CD4-positive, alpha-beta T cell treated with Interleukin-4 for 1 hour (primary cell): ENCODE measurements around the gene SDR42E2.
"Not testable (repeated sequence)": the region's sequence is repeated elsewhere in the genome, so short reads cannot be mapped to it uniquely, and the experiment has no call there.

Source experiments
- DNase-seq, 2 donors: peaks; one replicate each; pipeline ENCODE4 v3.0.0-alpha.2; 2020 to 2022

Gene SDR42E2

GRCh38 chr16:22214889-22215288, 52.6 kb downstream of the SDR42E2 start:
- DNase-seq, result no peak

- no peak for DNase-seq
Observed at GRCh38 chr16:22216191-22216831, 54.0 kb downstream of the SDR42E2 start.

- not testable (repeated sequence) for DNase-seq
Observed at GRCh38 chr16:22216832-22217225, 54.5 kb downstream of the SDR42E2 start.

GRCh38 chr16:22217890-22218730, 55.8 kb downstream of the SDR42E2 start:
- peak in 1 of 2 donors; percentile 44 for DNase-seq

GRCh38 chr16:22219389-22220068, 57.2 kb downstream of the SDR42E2 start:
- DNase-seq, result no peak

GRCh38 chr16:22220069-22220440, 57.7 kb downstream of the SDR42E2 start:
- DNase-seq, result no peak

- DNase-seq, result no peak
Observed at GRCh38 chr16:22220714-22221113, 58.4 kb downstream of the SDR42E2 start.

GRCh38 chr16:22222006-22222405, 59.7 kb downstream of the SDR42E2 start:
- DNase-seq, result no peak

- DNase-seq, result no peak
Observed at GRCh38 chr16:22222998-22223397, 60.7 kb downstream of the SDR42E2 start.

- DNase-seq, result no peak
Observed at GRCh38 chr16:22225060-22225459, 62.8 kb downstream of the SDR42E2 start.

- no peak for DNase-seq
Observed at GRCh38 chr16:22229889-22230288, 67.6 kb downstream of the SDR42E2 start.

- DNase-seq, result no peak
Observed at GRCh38 chr16:22232277-22233036, 70.2 kb downstream of the SDR42E2 start.

GRCh38 chr16:22233037-22233372, 70.7 kb downstream of the SDR42E2 start:
- DNase-seq, result no peak

- no peak for DNase-seq
Observed at GRCh38 chr16:22235839-22236745, 73.8 kb downstream of the SDR42E2 start.

- no peak for DNase-seq
Observed at GRCh38 chr16:22239131-22239805, 77.0 kb downstream of the SDR42E2 start.

GRCh38 chr16:22240023-22240710, 77.9 kb downstream of the SDR42E2 start:
- DNase-seq, result no peak
